B cell (primary cell): ENCODE measurements around the gene DOK7.

Experiments used
- CTCF ChIP-seq: fragments of 200-600 bp; IDR thresholded peaks from one replicate; pipeline ENCODE4 v1.8.0; 2022; ENCODE audit warnings: antibody characterized with exemption, mild to moderate bottlenecking
- EZH2 ChIP-seq: IDR thresholded peaks from 2 replicates; pipeline ENCODE4 v1.6.1; 2012; ENCODE audit warnings: borderline replicate concordance, low read depth, mild to moderate bottlenecking, moderate library complexity, low read length; ENCODE audit not compliant: insufficient read depth, poor library complexity, severe bottlenecking

- no peak for TF ChIP-seq EZH2
- no peak for TF ChIP-seq CTCF
Measured at GRCh38 chr4:3510481-3510880, 47.4 kb downstream of the DOK7 start.
